NT2/D1 (cell line): ENCODE results near the gene AGAP1.

Experiments used
- DNase-seq: peaks from one replicate; pipeline ENCODE4 v3.0.0-alpha.2; 2011; ENCODE audit warnings: low read depth, low spot score
- H3K27me3 ChIP-seq: 2 replicates; pipeline ENCODE4 v1.6.0; 2011; ENCODE audit warnings: mild to moderate bottlenecking; ENCODE audit not compliant: insufficient read length, insufficient read depth
- H3K36me3 ChIP-seq: 2 replicates; pipeline ENCODE4 v1.6.1; 2011; ENCODE audit warnings: mild to moderate bottlenecking, low read length, mixed read lengths; ENCODE audit not compliant: insufficient read depth, insufficient read length
- H3K4me1 ChIP-seq: 2 replicates; pipeline ENCODE4 v1.5.1; 2011; ENCODE audit not compliant: insufficient read depth, insufficient read length
- H3K4me3 ChIP-seq: 2 replicates; pipeline ENCODE4 v1.5.1; 2011; ENCODE audit warnings: low read depth; ENCODE audit not compliant: insufficient read length
- H3K9ac ChIP-seq: 2 replicates; pipeline ENCODE4 v1.6.0; 2011; ENCODE audit warnings: low read depth; ENCODE audit not compliant: insufficient read length
- H3K9me3 ChIP-seq: 2 replicates; pipeline ENCODE4 v1.5.1; 2011; ENCODE audit warnings: mild to moderate bottlenecking, low read length; ENCODE audit not compliant: insufficient read depth
- SUZ12 ChIP-seq: IDR thresholded peaks from 2 replicates; pipeline ENCODE4 v1.6.1; 2011; ENCODE audit not compliant: insufficient read length, insufficient read depth; ENCODE audit errors: extremely low read depth
- YY1 ChIP-seq: IDR thresholded peaks from 2 replicates; pipeline ENCODE4 v1.6.1; 2011; ENCODE audit not compliant: insufficient read length, insufficient read depth
- ZNF274 ChIP-seq: IDR thresholded peaks from 2 replicates; pipeline ENCODE4 v1.6.1; 2011; ENCODE audit warnings: mild to moderate bottlenecking, low read depth, low read length

Gene AGAP1

GRCh38 chr2:235693279-235693678 lies 199.4 kb downstream of the AGAP1 start:
- Histone ChIP-seq H3K4me1 (peaks cover 13% of the 10 kb centered on the region), H3K9ac (no peak overlapping the region), H3K4me3 (no peak overlapping the region), H3K27me3 (no peaks in the 10 kb centered on the region), H3K9me3 (no peaks in the 10 kb centered on the region), H3K36me3 (no peaks in the 10 kb centered on the region)
- DNase-seq, result no peak
- TF ChIP-seq ZNF274, result no peak

- TF ChIP-seq YY1 (no peak), SUZ12 (no peak), ZNF274 (no peak)
- Histone ChIP-seq H3K4me1 (peaks cover 14% of the 10 kb centered on the region), H3K36me3 (no peaks in the 10 kb centered on the region), H3K27me3 (no peaks in the 10 kb centered on the region), H3K9ac (no peak overlapping the region), H3K9me3 (no peaks in the 10 kb centered on the region), H3K4me3 (no peak overlapping the region)
- no peak for DNase-seq
Measured at GRCh38 chr2:235694721-235695601, 201.1 kb downstream of the AGAP1 start.

- no peaks in the 10 kb centered on the region for H3K9me3 ChIP-seq
- no peaks in the 10 kb centered on the region for H3K36me3 ChIP-seq
- no peak for TF ChIP-seq SUZ12
- no peak for TF ChIP-seq YY1
- TF ChIP-seq ZNF274, result no peak
- no peak overlapping the region for H3K4me3 ChIP-seq
- peaks cover 16% of the 10 kb centered on the region for H3K4me1 ChIP-seq
- no peaks in the 10 kb centered on the region for H3K27me3 ChIP-seq
- no peak overlapping the region for H3K9ac ChIP-seq
- DNase-seq, result no peak
Measured at GRCh38 chr2:235695602-235695895, 201.7 kb downstream of the AGAP1 start.

- no peak overlapping the region for H3K4me3 ChIP-seq
- H3K4me1 ChIP-seq, result peaks cover 19% of the 10 kb centered on the region
- no peak for DNase-seq
- no peaks in the 10 kb centered on the region for H3K9me3 ChIP-seq
- TF ChIP-seq YY1, result no peak
- no peak for TF ChIP-seq SUZ12
- TF ChIP-seq ZNF274, result no peak
- H3K36me3 ChIP-seq, result no peaks in the 10 kb centered on the region
- H3K27me3 ChIP-seq, result no peaks in the 10 kb centered on the region
- no peak overlapping the region for H3K9ac ChIP-seq
Measured at GRCh38 chr2:235697041-235697440, 203.2 kb downstream of the AGAP1 start.

GRCh38 chr2:235698028-235698427 lies 204.2 kb downstream of the AGAP1 start:
- H3K36me3 ChIP-seq, result no peaks in the 10 kb centered on the region
- H3K9me3 ChIP-seq, result no peaks in the 10 kb centered on the region
- H3K27me3 ChIP-seq, result no peaks in the 10 kb centered on the region
- no peak overlapping the region for H3K9ac ChIP-seq
- peaks cover 11% of the 10 kb centered on the region for H3K4me1 ChIP-seq
- DNase-seq, result no peak
- H3K4me3 ChIP-seq, result no peak overlapping the region
- TF ChIP-seq YY1 (no peak), SUZ12 (no peak), ZNF274 (no peak)

- Histone ChIP-seq H3K36me3 (no peaks in the 10 kb centered on the region), H3K4me1 (peaks cover 9% of the 10 kb centered on the region), H3K9me3 (no peaks in the 10 kb centered on the region), H3K9ac (no peak overlapping the region), H3K27me3 (no peaks in the 10 kb centered on the region), H3K4me3 (no peak overlapping the region)
- TF ChIP-seq SUZ12 (no peak), ZNF274 (no peak), YY1 (no peak)
- DNase-seq, result no peak
Measured at GRCh38 chr2:235698491-235698890, 204.6 kb downstream of the AGAP1 start.

- peaks cover 13% of the 10 kb centered on the region for H3K4me1 ChIP-seq
- no peaks in the 10 kb centered on the region for H3K9me3 ChIP-seq
- H3K36me3 ChIP-seq, result no peaks in the 10 kb centered on the region
- H3K4me3 ChIP-seq, result no peak overlapping the region
- H3K27me3 ChIP-seq, result no peaks in the 10 kb centered on the region
- TF ChIP-seq YY1 (no peak), SUZ12 (no peak), ZNF274 (no peak)
- no peak overlapping the region for H3K9ac ChIP-seq
- DNase-seq, result no peak
Measured at GRCh38 chr2:235699576-235699975, 205.7 kb downstream of the AGAP1 start.
